Mucosa of rectum (tissue), 2 donors: ENCODE measurements around the gene FBXL14.

Experiments
- H3K27ac ChIP-seq, 2 donors: one replicate each; pipeline ENCODE4 v1.7.0; 2013; ENCODE audit warnings: inconsistent platforms in 2 of 2, low read depth in 2 of 2, low read length in 2 of 2
- H3K27me3 ChIP-seq, 2 donors: one replicate each; pipeline ENCODE4 v1.7.0; 2013; ENCODE audit warnings: low read length in 2 of 2; ENCODE audit not compliant: control insufficient read depth in 2 of 2, insufficient read depth in 2 of 2
- H3K36me3 ChIP-seq, 2 donors: one replicate each; pipeline ENCODE4 v1.7.0; 2013; ENCODE audit warnings: low read length in 2 of 2; ENCODE audit not compliant: control insufficient read depth in 2 of 2, insufficient read depth in 2 of 2
- H3K4me1 ChIP-seq, 2 donors: one replicate each; pipeline ENCODE4 v1.7.0; 2013; ENCODE audit warnings: low read length in 2 of 2, mild to moderate bottlenecking in 1 of 2; ENCODE audit not compliant: control insufficient read depth in 2 of 2, insufficient read depth in 2 of 2
- H3K4me3 ChIP-seq, 2 donors: one replicate each; pipeline ENCODE4 v1.7.0; 2013; ENCODE audit warnings: low read length in 2 of 2
- H3K9ac ChIP-seq, 2 donors: one replicate each; pipeline ENCODE4 v1.7.0; 2013; ENCODE audit warnings: low read length in 2 of 2, low read depth in 1 of 2, mild to moderate bottlenecking in 1 of 2
- H3K9me3 ChIP-seq, 2 donors: one replicate each; pipeline ENCODE4 v1.7.0; 2013; ENCODE audit warnings: low read length in 2 of 2; ENCODE audit not compliant: control insufficient read depth in 2 of 2
- donor health status: healthy.
- donor health status: Normal muscosa, but diverticular disease.

FBXL14 gene

GRCh38 chr12:1594261-1595025 lies at the start of gene FBXL14:
FBXL14 (minus strand) TSS chr12:1594581; CDS start chr12:1594066, 515 bp downstream.
- peaks cover 45 to 52% of the 10 kb centered on the region in 2 donors for H3K4me1 ChIP-seq
- H3K27ac ChIP-seq, result peak within 1 kb of the TSS; percentile 94 to 96
- no peaks in the 10 kb centered on the region for H3K27me3 ChIP-seq
- H3K9ac ChIP-seq, result peak within 1 kb of the TSS; percentile 87 to 91
- H3K36me3 ChIP-seq, result peaks cover 0 to 4% of the 10 kb centered on the region in 2 donors
- H3K4me3 ChIP-seq, result peak within 1 kb of the TSS; percentile 87 to 90
- no peaks in the 10 kb centered on the region for H3K9me3 ChIP-seq

DNA sequence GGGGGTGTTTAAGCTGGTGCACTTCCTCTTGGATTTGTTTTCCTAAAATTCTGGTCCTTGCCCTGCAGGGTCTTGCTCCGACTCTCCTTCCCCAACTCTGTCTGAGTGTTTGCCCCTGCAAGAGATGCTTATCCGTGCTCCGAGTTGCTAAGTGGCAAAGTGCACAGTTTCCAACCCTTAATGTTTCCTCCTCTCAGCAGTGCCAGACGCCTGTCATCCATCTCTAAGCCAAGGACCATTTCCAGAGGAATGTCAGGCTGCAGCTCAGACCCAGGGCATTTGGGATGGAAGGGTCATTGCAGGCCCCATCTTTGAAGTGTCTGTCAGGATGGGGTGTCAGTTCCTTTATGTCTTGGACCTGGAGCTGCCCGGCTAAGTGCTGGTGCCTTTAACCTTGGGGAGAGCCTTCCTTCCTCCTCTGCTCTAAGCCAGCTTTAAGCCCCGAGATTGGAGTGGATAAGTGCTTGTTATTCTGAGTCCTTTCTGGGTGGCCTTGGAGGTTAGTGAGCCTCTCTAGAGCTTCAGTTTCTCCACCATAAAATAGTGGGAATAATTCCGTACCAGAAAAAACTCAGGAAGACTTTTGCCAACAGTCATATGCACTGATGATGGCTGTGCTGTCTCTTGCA lies 49.6 kb upstream of the FBXL14 start:
- Histone ChIP-seq H3K36me3 (no peaks in the 10 kb centered on the region), H3K4me1 (peaks cover 0 to 8% of the 10 kb centered on the region in 2 donors), H3K27me3 (no peaks in the 10 kb centered on the region), H3K9me3 (no peaks in the 10 kb centered on the region), H3K27ac (no peak overlapping the region), H3K4me3 (no peak overlapping the region), H3K9ac (no peak overlapping the region)

- H3K4me3 ChIP-seq, result no peak overlapping the region
- H3K27me3 ChIP-seq, result no peaks in the 10 kb centered on the region
- no peaks in the 10 kb centered on the region for H3K36me3 ChIP-seq
- no peak overlapping the region for H3K27ac ChIP-seq
- H3K9ac ChIP-seq, result no peak overlapping the region
- H3K9me3 ChIP-seq, result no peaks in the 10 kb centered on the region
- H3K4me1 ChIP-seq, result peaks cover 0 to 8% of the 10 kb centered on the region in 2 donors
Observed at GRCh38 chr12:1643043-1643442, 48.7 kb upstream of the FBXL14 start.

DNA sequence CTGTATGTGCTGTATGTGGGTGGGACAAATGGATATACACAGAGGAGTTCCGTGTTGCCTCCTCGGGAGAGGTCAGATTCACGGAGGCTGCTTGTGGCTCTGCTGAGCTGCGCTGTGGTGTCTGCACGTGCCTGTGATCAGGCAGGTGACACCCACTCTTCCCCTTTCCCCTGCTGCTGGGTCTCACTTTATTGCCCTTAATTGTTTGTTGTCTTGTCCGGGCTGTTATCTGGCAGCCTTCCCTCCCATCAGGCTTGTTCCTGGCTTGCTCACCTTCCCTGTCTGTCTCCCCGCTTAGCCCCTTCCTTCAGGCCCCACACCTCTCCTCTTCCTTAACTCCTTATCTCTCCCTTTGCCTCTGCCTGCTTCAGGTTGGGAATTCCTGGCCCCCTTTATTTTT lies 48.1 kb upstream of the FBXL14 start:
- peaks cover 0 to 8% of the 10 kb centered on the region in 2 donors for H3K4me1 ChIP-seq
- no peaks in the 10 kb centered on the region for H3K27me3 ChIP-seq
- no peak overlapping the region for H3K27ac ChIP-seq

DNA sequence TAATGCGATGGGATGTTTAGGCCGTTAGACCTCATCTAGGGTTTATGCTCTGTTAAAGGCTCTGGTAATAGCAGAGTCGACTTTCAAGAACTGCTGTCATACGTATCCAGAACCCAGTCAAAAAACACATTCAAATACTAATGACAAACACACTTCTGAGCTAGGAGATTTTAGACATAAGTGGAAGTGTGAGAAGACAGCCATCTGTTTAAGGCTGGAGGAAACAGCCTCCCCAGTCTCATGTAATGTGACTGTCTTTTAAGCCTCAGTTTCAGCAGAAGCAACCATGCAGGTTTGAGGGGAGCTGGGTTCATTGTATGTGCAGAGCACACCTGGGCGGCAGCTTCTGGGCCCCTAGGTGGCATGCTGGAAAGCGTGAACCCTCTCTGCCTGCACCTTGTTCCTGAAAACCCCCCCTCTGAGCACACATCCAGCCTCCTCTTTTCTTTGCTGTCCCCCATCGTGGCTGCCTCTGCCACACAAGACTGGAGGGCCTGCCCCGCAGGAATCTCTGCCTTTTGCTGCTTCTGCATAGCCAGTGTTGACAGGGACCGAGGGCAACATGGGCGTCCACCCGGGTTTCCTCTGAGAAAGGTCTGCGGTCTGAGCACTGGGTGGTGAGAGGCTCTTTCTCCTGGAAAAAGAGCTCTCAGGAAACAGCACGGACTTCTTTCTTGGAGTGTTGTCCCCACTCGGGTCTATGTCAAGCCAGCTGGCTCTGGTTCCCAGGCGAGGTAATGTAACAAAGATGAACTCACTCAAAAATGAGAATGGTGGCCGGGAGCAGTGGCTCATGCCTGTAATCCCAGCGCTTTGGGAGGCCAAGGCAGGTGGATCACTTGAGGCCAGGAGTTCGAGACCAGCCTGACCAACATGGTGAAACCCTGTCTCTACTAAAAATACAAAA lies 46.2 kb upstream of the FBXL14 start:
- no peak overlapping the region for H3K9ac ChIP-seq
- no peaks in the 10 kb centered on the region for H3K27me3 ChIP-seq
- no peaks in the 10 kb centered on the region for H3K9me3 ChIP-seq
- peaks cover 0 to 8% of the 10 kb centered on the region in 2 donors for H3K4me1 ChIP-seq
- no peaks in the 10 kb centered on the region for H3K36me3 ChIP-seq
- H3K27ac ChIP-seq, result no peak overlapping the region
- H3K4me3 ChIP-seq, result no peak overlapping the region

More for the DNA sequence above, 48.1 kb upstream of the FBXL14 start:
- H3K4me3 ChIP-seq, result no peak overlapping the region
- no peaks in the 10 kb centered on the region for H3K36me3 ChIP-seq
- H3K9ac ChIP-seq, result no peak overlapping the region
- H3K9me3 ChIP-seq, result no peaks in the 10 kb centered on the region

GRCh38 chr12:1639538-1639937 lies 45.2 kb upstream of the FBXL14 start:
- peaks cover 0 to 3% of the 10 kb centered on the region in 2 donors for H3K4me1 ChIP-seq
- no peak overlapping the region for H3K27ac ChIP-seq
- H3K36me3 ChIP-seq, result no peaks in the 10 kb centered on the region
- H3K9ac ChIP-seq, result no peak overlapping the region
- no peaks in the 10 kb centered on the region for H3K27me3 ChIP-seq
- H3K4me3 ChIP-seq, result no peak overlapping the region
- H3K9me3 ChIP-seq, result no peaks in the 10 kb centered on the region

DNA sequence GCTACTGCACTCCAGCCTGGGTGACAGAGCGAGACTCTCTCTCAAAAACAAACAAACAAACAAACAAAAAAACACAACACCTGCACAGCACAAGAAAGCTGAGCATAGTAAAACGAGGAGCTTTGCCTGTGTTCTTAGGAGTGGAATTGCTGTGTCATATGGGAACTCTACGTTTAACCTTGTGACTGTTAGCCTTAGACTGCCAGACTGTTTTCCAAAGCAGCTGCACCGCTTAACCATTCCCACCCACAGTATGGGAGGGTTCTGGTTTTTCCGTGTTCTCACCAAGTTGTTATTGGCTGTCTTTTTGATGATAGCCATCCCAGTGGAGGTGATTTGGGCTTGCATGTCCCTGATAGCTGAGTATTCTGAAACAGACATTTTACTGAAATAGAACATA lies 43.8 kb upstream of the FBXL14 start:
- Histone ChIP-seq H3K4me3 (no peak overlapping the region), H3K9me3 (no peaks in the 10 kb centered on the region), H3K9ac (no peak overlapping the region), H3K27ac (no peak overlapping the region), H3K27me3 (no peaks in the 10 kb centered on the region), H3K4me1 (peaks cover 0 to 3% of the 10 kb centered on the region in 2 donors), H3K36me3 (no peaks in the 10 kb centered on the region)

DNA sequence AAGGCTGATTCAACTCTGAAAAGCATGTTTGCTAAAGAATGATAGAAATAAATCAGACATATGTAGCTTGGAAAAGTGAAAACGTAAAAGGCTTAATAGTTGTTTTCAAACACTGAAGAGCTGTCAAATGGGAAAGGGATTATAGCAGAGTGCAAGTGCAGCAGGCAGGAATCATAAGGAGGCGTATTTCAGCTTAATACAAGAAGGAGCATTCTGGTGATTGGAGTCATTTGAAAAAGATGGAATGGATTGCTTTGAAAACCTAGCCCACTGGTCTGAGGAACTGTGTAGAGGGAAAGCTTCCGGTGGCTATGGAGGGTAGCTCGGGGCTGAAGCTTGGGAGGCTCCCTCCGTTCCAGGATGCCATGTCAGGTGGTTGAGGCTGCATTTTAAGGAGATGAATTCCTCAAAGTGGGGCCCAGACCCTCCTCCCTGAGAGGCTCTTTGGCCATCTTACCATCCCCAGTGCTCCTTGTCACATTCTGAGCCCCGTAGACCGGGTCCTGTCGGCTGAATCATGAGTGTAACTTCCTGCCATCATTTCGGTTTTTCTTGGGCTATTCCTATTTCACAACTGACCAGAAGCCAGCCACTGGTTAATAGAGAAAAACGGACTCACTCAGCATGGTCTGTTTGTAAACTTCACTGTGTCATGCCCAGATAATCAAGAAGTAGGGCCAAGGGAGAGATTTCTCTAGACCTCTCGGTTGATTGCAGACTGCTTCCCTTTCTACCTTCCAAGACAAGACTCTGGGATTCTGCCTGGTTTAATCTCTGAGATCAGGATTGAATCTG lies 41.1 kb upstream of the FBXL14 start:
- peaks cover 7 to 11% of the 10 kb centered on the region in 2 donors for H3K27me3 ChIP-seq
- no peaks in the 10 kb centered on the region for H3K36me3 ChIP-seq
- H3K27ac ChIP-seq, result no peak overlapping the region
- H3K4me1 ChIP-seq, result peaks cover 2% of the 10 kb centered on the region in 2 donors
- no peaks in the 10 kb centered on the region for H3K9me3 ChIP-seq
- no peak overlapping the region for H3K4me3 ChIP-seq
- H3K9ac ChIP-seq, result no peak overlapping the region

DNA sequence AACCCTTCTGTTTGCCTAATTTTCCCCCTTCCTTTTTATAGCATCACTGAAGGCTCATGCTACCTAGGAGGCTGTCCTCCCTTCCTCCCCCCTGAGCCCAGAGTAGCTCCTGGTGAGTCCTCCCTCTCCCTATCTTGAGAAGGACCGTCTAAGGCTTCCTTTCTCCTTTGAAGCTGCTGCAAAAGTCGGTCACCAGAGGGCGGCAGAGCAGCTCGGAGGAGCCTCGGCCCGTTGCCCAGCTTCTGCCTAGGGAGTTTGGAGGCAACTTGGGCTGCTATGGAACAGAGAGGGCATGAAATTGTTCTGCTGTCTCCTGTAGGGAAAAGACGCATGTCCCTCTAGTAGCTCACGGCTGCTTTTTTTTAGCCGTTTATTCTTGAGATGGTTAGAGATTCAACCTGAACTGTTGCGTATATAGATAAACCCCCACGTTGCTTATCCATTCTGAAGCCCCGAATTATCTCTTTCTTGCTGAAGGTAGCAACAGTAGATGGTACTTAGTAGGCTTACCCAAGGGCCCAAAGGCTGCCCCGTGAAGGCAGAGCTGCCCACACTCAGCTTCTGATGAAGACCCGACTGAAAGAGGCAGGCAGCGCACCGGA lies 40.3 kb upstream of the FBXL14 start:
- Histone ChIP-seq H3K9ac (no peak overlapping the region), H3K36me3 (no peaks in the 10 kb centered on the region), H3K9me3 (no peaks in the 10 kb centered on the region), H3K4me3 (no peak overlapping the region), H3K4me1 (peaks cover 6 to 10% of the 10 kb centered on the region in 2 donors), H3K27me3 (peaks cover 7 to 11% of the 10 kb centered on the region in 2 donors), H3K27ac (no peak overlapping the region)
